WTC11 (cell line): Measurements from ENCODE around the gene TIFAB.

Experiments used
- CBFB ChIP-seq: sonication (generic); formaldehyde crosslinking; IDR thresholded peaks from 2 replicates; pipeline ENCODE4 v1.8.1; 2022; ENCODE audit warnings: mild to moderate bottlenecking, low read depth, missing genetic modification reagents
- IRF2 ChIP-seq: sonication (generic); formaldehyde crosslinking; IDR thresholded peaks from 2 replicates; pipeline ENCODE4 v1.8.0; 2022; ENCODE audit warnings: low read depth, missing genetic modification reagents, borderline replicate concordance
- RELA ChIP-seq: sonication (generic); formaldehyde crosslinking; IDR thresholded peaks from 2 replicates; pipeline ENCODE4 v1.8.1; 2022; ENCODE audit warnings: missing genetic modification reagents, mild to moderate bottlenecking, borderline replicate concordance
- ZNF263 ChIP-seq: sonication (generic); formaldehyde crosslinking; IDR thresholded peaks from 2 replicates; pipeline ENCODE4 v1.8.1; 2022; ENCODE audit warnings: low read depth, mild to moderate bottlenecking, moderate library complexity, missing genetic modification reagents
- ZNF317 ChIP-seq: sonication (generic); formaldehyde crosslinking; IDR thresholded peaks from 2 replicates; pipeline ENCODE4 v1.8.1; 2023; ENCODE audit warnings: low read depth, mild to moderate bottlenecking, moderate library complexity, missing genetic modification reagents, borderline replicate concordance
- TF ChIP-seq, protein P1 (sequence below): fragments of 200-600 bp; IDR thresholded peaks from 2 replicates; pipeline ENCODE4 v1.8.0; 2022; ENCODE audit warnings: antibody characterized with exemption
- TF ChIP-seq, protein P2 (sequence below): sonication (generic); formaldehyde crosslinking; IDR thresholded peaks from 2 replicates; pipeline ENCODE4 v1.8.1; 2023; ENCODE audit warnings: mild to moderate bottlenecking, missing genetic modification reagents, moderate library complexity
- TF ChIP-seq, protein P3 (sequence below): sonication (generic); formaldehyde crosslinking; IDR thresholded peaks from 2 replicates; pipeline ENCODE4 v1.8.0; 2022; ENCODE audit warnings: mild to moderate bottlenecking, missing genetic modification reagents
- TF ChIP-seq, protein P4 (sequence below): sonication (generic); formaldehyde crosslinking; IDR thresholded peaks from 2 replicates; pipeline ENCODE4 v1.8.1; 2022; ENCODE audit warnings: low read depth, mild to moderate bottlenecking, moderate library complexity, missing genetic modification reagents, borderline replicate concordance
- TF ChIP-seq, protein P5 (sequence below): sonication (generic); formaldehyde crosslinking; IDR thresholded peaks from 2 replicates; pipeline ENCODE4 v1.8.1; 2023; ENCODE audit warnings: mild to moderate bottlenecking, missing genetic modification reagents, moderate library complexity
- TF ChIP-seq, protein P6 (sequence below): sonication (generic); formaldehyde crosslinking; IDR thresholded peaks from 2 replicates; pipeline ENCODE4 v1.8.0; 2023; ENCODE audit warnings: missing genetic modification reagents
- TF ChIP-seq, protein P7 (sequence below): sonication (generic); formaldehyde crosslinking; conservative IDR thresholded peaks from 2 replicates; pipeline ENCODE4 v1.8.1; 2023; ENCODE audit warnings: mild to moderate bottlenecking, low read depth, missing genetic modification reagents, moderate library complexity
- TF ChIP-seq, protein P8 (sequence below): sonication (generic); formaldehyde crosslinking; IDR thresholded peaks from 2 replicates; pipeline ENCODE4 v1.8.1; 2022; ENCODE audit warnings: low read depth, missing genetic modification reagents, borderline replicate concordance
- TF ChIP-seq, protein P9 (sequence below): sonication (generic); formaldehyde crosslinking; IDR thresholded peaks from 2 replicates; pipeline ENCODE4 v1.8.0; 2022; ENCODE audit warnings: mild to moderate bottlenecking, missing genetic modification reagents

DNA sequence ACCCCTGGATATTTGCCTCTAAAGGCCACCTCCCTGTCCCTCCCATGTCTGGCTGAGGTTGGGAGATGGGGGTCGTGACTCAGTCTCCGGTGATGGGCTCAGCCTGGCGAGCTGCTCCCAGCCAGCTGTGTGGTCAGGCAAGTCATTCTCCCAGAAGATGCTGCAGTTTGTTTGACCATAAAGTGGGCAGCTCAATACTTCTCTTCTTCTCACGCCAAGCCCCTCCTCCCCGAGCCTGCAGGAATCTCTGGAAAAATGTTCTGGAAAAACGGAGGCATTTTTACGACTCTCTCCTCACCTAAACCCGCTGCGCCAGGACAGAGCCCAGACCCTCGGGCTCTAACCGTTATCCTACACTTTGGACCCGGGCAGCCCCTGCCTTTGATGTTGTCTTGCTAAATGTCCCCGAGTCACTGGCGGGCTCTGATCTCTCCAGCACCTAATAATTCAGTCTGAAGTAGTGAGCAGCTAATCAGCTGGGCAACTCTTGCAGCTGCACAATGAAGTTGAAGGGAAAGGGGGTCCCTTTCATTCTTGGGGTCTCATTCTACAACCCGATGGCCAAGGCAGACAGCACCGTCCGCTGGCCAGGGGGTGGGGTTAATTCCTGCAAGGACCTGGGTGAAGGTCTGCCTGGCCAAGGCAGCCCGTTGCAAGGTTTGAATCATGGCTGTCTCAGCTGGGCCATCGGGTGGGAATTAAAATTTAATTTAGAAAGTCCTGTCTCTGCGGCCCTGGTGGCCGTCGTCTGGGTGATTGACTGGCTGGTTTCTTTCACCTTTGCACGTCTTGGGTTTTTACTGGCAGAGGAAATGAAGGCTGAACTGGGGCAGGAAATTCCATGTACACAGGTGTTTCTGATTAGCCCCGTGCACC lies 17.3 kb downstream of the TIFAB start:
- TF ChIP-seq, protein P1, sequence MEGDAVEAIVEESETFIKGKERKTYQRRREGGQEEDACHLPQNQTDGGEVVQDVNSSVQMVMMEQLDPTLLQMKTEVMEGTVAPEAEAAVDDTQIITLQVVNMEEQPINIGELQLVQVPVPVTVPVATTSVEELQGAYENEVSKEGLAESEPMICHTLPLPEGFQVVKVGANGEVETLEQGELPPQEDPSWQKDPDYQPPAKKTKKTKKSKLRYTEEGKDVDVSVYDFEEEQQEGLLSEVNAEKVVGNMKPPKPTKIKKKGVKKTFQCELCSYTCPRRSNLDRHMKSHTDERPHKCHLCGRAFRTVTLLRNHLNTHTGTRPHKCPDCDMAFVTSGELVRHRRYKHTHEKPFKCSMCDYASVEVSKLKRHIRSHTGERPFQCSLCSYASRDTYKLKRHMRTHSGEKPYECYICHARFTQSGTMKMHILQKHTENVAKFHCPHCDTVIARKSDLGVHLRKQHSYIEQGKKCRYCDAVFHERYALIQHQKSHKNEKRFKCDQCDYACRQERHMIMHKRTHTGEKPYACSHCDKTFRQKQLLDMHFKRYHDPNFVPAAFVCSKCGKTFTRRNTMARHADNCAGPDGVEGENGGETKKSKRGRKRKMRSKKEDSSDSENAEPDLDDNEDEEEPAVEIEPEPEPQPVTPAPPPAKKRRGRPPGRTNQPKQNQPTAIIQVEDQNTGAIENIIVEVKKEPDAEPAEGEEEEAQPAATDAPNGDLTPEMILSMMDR, result no peak
- TF ChIP-seq ZNF317 (no peak), IRF2 (CRISPR knock-in tag) (no peak), RELA (CRISPR knock-in tag) (no peak), CBFB (CRISPR knock-in tag) (no peak), ZNF263 (CRISPR knock-in tag) (no peak)
- TF ChIP-seq, protein P2, sequence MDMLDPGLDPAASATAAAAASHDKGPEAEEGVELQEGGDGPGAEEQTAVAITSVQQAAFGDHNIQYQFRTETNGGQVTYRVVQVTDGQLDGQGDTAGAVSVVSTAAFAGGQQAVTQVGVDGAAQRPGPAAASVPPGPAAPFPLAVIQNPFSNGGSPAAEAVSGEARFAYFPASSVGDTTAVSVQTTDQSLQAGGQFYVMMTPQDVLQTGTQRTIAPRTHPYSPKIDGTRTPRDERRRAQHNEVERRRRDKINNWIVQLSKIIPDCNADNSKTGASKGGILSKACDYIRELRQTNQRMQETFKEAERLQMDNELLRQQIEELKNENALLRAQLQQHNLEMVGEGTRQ (CRISPR knock-in tag), result no peak
- TF ChIP-seq, protein P3, sequence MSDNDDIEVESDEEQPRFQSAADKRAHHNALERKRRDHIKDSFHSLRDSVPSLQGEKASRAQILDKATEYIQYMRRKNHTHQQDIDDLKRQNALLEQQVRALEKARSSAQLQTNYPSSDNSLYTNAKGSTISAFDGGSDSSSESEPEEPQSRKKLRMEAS (CRISPR knock-in tag), result no peak
- TF ChIP-seq, protein P4, sequence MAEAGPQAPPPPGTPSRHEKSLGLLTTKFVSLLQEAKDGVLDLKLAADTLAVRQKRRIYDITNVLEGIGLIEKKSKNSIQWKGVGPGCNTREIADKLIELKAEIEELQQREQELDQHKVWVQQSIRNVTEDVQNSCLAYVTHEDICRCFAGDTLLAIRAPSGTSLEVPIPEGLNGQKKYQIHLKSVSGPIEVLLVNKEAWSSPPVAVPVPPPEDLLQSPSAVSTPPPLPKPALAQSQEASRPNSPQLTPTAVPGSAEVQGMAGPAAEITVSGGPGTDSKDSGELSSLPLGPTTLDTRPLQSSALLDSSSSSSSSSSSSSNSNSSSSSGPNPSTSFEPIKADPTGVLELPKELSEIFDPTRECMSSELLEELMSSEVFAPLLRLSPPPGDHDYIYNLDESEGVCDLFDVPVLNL (CRISPR knock-in tag), result no peak
- TF ChIP-seq, protein P5, sequence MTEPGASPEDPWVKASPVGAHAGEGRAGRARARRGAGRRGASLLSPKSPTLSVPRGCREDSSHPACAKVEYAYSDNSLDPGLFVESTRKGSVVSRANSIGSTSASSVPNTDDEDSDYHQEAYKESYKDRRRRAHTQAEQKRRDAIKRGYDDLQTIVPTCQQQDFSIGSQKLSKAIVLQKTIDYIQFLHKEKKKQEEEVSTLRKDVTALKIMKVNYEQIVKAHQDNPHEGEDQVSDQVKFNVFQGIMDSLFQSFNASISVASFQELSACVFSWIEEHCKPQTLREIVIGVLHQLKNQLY (CRISPR knock-in tag), result no peak
- TF ChIP-seq, protein P6, sequence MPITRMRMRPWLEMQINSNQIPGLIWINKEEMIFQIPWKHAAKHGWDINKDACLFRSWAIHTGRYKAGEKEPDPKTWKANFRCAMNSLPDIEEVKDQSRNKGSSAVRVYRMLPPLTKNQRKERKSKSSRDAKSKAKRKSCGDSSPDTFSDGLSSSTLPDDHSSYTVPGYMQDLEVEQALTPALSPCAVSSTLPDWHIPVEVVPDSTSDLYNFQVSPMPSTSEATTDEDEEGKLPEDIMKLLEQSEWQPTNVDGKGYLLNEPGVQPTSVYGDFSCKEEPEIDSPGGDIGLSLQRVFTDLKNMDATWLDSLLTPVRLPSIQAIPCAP (CRISPR knock-in tag), result no peak
- TF ChIP-seq, protein P7, sequence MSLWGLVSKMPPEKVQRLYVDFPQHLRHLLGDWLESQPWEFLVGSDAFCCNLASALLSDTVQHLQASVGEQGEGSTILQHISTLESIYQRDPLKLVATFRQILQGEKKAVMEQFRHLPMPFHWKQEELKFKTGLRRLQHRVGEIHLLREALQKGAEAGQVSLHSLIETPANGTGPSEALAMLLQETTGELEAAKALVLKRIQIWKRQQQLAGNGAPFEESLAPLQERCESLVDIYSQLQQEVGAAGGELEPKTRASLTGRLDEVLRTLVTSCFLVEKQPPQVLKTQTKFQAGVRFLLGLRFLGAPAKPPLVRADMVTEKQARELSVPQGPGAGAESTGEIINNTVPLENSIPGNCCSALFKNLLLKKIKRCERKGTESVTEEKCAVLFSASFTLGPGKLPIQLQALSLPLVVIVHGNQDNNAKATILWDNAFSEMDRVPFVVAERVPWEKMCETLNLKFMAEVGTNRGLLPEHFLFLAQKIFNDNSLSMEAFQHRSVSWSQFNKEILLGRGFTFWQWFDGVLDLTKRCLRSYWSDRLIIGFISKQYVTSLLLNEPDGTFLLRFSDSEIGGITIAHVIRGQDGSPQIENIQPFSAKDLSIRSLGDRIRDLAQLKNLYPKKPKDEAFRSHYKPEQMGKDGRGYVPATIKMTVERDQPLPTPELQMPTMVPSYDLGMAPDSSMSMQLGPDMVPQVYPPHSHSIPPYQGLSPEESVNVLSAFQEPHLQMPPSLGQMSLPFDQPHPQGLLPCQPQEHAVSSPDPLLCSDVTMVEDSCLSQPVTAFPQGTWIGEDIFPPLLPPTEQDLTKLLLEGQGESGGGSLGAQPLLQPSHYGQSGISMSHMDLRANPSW (CRISPR knock-in tag), result no peak
- TF ChIP-seq, protein P8, sequence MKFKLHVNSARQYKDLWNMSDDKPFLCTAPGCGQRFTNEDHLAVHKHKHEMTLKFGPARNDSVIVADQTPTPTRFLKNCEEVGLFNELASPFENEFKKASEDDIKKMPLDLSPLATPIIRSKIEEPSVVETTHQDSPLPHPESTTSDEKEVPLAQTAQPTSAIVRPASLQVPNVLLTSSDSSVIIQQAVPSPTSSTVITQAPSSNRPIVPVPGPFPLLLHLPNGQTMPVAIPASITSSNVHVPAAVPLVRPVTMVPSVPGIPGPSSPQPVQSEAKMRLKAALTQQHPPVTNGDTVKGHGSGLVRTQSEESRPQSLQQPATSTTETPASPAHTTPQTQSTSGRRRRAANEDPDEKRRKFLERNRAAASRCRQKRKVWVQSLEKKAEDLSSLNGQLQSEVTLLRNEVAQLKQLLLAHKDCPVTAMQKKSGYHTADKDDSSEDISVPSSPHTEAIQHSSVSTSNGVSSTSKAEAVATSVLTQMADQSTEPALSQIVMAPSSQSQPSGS, result no peak
- TF ChIP-seq, protein P9, sequence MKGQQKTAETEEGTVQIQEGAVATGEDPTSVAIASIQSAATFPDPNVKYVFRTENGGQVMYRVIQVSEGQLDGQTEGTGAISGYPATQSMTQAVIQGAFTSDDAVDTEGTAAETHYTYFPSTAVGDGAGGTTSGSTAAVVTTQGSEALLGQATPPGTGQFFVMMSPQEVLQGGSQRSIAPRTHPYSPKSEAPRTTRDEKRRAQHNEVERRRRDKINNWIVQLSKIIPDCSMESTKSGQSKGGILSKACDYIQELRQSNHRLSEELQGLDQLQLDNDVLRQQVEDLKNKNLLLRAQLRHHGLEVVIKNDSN (CRISPR knock-in tag), result no peak
